HAP-1 (cell line): ENCODE results near the gene TMC2.
"Not testable (repeated sequence)": the region's sequence is repeated elsewhere in the genome, so short reads cannot be mapped to it uniquely, and the experiment has no call there.

Source experiments
- DNase-seq, 2 experiments: peaks; one replicate each; pipeline ENCODE4 v3.0.0-alpha.2; 2016 to 2020; ENCODE audit warnings: low spot score in 2 of 2
- H3K27me3 ChIP-seq: fragments of 250-450 bp; sonication (Bioruptor Pico); 2 replicates; pipeline ENCODE4 v1.5.1; 2020; ENCODE audit warnings: low read depth, mild to moderate bottlenecking, moderate library complexity
- H3K36me3 ChIP-seq: fragments of 250-450 bp; sonication (Bioruptor Pico); replicated peaks from 2 replicates; pipeline ENCODE4 v1.5.1; 2020; ENCODE audit warnings: mild to moderate bottlenecking
- H3K4me1 ChIP-seq: fragments of 250-450 bp; sonication (Bioruptor Pico); 2 replicates; pipeline ENCODE4 v1.5.1; 2020; ENCODE audit warnings: mild to moderate bottlenecking
- H3K4me3 ChIP-seq: fragments of 250-450 bp; sonication (Bioruptor Pico); 2 replicates; pipeline ENCODE4 v1.5.1; 2020; ENCODE audit warnings: mild to moderate bottlenecking, moderate library complexity
- H3K9me3 ChIP-seq: fragments of 250-450 bp; sonication (Bioruptor Pico); 2 replicates; pipeline ENCODE4 v1.5.1; 2020; ENCODE audit warnings: mild to moderate bottlenecking, moderate library complexity
- in situ Hi-C: fragments of 300-500 bp; cut with MboI; formaldehyde crosslinking; loops from 3 replicates; pipeline ENCODE4 v1.14.3; 2020; ENCODE audit warnings: low sequenced_read_pairs, inconsistent platforms, mixed read lengths

TMC2 gene

DNA sequence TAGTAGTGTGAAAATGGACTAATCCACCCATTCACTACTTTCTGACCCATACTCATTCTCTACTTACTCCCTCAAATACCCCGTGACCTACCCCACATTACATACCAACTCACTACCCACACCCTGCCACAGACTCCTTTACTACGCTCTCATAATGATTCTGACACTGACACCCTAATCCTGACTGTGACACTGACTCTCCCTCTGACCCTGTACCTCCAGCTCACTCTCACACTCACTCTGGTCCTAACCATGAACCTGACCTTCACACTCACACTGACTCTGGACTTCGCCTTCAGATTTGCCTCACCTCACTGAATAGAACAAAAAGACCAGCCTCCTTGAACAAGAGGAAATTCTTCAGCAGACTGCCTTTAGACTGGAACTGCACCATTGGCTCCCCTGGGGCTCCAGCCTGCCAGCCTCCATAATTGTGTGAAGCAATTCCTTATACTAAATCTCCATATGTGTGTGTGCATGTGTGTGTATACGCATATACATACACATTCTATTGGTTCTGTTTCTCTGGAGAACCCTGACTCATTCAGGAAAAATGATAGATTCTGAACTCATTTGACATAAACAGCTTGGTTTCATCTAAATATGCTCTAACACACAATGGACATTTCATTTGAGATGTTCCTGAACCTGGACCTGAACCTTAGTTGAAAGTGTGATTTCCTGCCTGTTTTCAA lies 17.1 kb upstream of the TMC2 start:
- DNase-seq: no peak
- Histone ChIP-seq H3K9me3 (no peaks in the 10 kb centered on the region), H3K4me3 (no peak overlapping the region), H3K4me1 (0 out of 2 replicates have a peak, but pooled peaks cover 3% of the 10 kb centered on the region), H3K36me3 (no peaks in the 10 kb centered on the region), H3K27me3 (no peaks in the 10 kb centered on the region)
- in situ Hi-C loops: no loop called here

GRCh38 chr20:2520617-2521016 lies 15.8 kb upstream of the TMC2 start:
- Histone ChIP-seq H3K27me3 (no peaks in the 10 kb centered on the region), H3K4me1 (peaks cover 3% of the 10 kb centered on the region; the same call in 1 of the 2 replicates), H3K4me3 (no peak overlapping the region), H3K36me3 (no peaks in the 10 kb centered on the region), H3K9me3 (no peaks in the 10 kb centered on the region)
- in situ Hi-C loops: loop anchor here (10.0 kb wide), 1 partner anchor 124 kb away; no protein-coding TSS in a partner anchor
- no peak for DNase-seq

DNA sequence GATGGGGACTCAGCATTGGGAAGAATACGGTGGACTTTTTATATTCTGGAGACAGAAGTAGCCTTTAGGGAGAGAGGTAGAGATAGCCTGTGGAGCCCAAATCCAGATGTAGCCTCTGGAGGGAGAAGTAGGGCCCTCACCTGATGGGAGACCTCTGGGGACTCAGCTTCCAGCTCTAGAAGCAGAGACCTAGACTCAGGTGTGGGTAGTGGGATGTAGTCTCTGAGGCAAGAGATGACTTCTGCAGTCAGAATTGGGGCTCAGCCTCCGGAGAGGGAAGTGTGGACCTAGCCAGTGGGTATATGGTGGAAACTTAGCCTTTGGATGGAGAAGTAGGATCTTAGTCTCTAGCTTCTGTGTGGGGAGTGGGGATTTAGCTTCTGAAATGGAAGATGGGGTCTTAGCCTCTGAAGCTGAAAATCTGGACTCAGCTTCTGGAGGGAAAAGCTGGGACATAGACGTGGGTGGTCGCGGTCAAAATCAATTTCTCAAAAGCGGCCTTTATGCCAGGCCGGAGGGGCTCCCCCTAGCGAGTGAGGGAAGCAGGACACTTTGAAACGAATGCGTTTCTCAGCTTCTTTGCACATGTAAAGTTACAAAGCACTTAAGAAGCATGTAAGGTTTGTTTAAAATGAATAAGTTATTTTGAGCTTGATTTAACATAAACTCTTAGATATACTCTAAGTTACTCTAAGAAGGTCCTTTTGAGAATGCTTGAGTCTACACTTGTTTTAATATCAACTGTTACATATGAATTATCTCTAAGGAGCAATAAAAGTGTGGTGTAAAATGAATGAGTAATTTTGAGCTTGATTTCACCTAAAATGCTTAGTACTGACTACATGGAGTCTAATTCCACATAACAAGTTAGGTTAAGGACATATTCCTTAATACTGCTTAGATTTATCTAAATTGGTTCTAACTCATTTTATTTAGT lies 14.7 kb upstream of the TMC2 start:
- Histone ChIP-seq H3K27me3 (no peaks in the 10 kb centered on the region), H3K4me1 (peaks cover 3% of the 10 kb centered on the region; the same call in 1 of the 2 replicates), H3K9me3 (no peaks in the 10 kb centered on the region), H3K4me3 (no peak overlapping the region), H3K36me3 (no peaks in the 10 kb centered on the region)
- DNase-seq: peak; percentile 56 to 79
- in situ Hi-C loops: loop anchor here (10.0 kb wide), 1 partner anchor 123 kb away; no protein-coding TSS in a partner anchor

DNA sequence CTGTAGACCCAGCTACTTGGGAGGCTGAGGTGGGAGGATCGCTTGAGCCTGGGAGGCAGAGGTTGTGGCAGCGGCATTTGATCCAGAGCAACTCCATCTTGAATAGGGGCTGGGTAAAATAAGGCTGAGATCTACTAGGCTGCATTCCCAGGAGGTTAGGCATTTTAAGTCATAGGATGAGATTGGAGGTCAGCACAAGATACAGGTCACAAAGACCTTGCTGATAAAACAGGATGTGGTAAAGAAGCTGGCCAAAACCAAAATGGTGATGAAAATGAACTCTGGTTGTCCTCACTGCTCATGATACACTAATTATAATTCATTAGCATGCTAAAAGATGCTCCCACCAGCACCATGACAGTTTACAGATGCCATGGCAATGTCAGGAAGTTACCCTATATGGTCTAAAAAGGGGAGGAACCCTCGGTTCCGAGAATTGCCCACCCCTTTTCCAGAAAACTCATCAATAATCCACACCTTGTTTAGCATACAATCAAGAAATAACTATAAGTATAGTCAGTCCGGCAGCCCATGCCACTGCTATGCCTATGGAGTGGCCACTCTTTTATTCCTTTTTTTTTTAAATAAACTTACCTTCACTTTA lies 13.4 kb upstream of the TMC2 start:
- not testable (repeated sequence) for DNase-seq, H3K9me3 ChIP-seq, H3K27me3 ChIP-seq, H3K36me3 ChIP-seq, H3K4me1 ChIP-seq, H3K4me3 ChIP-seq
- in situ Hi-C loops: loop anchor here (10.0 kb wide), 1 partner anchor 122 kb away; no protein-coding TSS in a partner anchor

DNA sequence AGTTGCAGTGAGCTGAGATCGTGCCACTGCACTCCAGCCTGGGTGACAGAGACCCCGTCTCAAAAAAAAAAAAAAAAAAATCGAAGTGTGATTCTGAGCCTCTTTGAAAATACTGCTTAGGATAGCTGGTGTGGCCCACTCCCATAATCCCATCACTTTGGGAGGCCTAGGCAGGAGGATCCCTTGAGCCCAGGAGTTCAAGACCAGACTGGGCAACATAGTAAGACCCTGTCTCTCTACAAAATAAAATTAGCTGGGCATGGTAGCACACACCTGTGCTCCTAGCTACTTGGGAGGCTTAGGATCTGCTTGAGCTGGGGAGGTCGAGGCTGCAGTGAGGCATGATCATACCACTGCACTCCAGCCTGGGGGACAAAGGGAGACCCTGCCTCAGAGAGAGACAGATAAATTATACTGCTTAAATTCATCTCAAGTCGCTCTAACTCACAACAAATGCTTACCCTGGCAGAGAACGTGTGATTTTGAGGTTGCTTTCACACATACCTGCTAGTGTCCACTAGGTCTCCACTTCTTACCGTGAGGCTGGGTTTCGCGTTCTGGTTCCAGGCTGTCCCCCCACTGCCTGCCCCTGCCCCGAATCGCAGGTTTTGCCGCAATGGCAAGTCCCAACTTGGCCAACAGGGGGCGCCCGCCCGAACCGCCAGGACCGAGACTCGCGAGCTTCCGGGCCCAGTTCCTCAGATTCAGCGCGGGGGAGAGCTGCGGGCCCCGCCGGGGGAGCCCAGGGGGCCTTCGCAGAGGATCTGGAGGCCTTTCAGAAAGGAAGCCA lies 12.3 kb upstream of the TMC2 start:
- peak; percentile 66 to 94 for DNase-seq
- Histone ChIP-seq H3K4me1 (peaks cover 3% of the 10 kb centered on the region; the same call in 1 of the 2 replicates), H3K36me3 (no peaks in the 10 kb centered on the region), H3K4me3 (peak overlapping the region; percentile 62), H3K9me3 (no peaks in the 10 kb centered on the region), H3K27me3 (no peaks in the 10 kb centered on the region)
- in situ Hi-C loops: loop anchor here (10.0 kb wide), 1 partner anchor 121 kb away; no protein-coding TSS in a partner anchor

DNA sequence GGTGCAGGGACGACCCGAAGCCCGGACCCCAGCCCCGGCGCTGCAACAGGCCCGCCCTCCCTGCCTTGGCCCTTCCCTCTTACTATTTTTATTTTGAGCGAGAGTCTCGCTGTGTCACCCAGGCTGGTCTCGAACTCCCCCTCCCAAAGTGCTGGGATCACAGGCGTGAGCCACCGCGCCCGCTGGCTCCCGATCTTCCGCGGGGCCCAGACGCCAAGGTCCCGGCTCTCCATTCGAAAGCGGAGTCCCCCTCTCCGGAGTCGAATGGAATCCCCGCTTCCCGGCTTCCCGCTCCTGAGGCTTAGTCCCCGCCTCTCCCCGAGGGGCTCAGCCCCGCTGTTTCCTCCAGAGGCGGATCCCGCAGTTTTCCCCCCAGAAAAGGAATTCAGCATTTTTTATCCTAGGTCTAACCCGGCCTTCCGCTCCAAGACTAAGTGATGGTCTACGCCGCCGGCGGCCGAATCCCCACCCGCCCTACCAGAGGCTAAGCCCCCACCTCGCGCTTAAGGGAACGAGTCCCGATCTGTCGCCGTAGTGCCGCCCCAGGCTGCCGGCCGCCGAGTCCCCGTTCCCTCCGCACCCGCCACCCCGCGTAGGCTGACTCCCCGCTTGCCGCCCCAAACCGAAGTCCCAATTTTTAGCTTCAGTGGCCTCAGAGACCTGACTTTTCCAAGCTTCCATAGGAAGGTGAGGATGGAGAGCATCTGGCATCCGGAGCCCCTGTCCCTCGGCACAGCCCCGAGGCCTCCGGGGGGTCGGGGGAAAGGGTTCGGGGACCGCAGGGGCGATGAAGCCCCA lies 11.5 kb upstream of the TMC2 start:
- Histone ChIP-seq H3K4me1 (peaks cover 3% of the 10 kb centered on the region; the same call in 1 of the 2 replicates), H3K4me3 (peak overlapping the region; percentile 62), H3K27me3 (no peaks in the 10 kb centered on the region), H3K9me3 (no peaks in the 10 kb centered on the region), H3K36me3 (no peaks in the 10 kb centered on the region)
- in situ Hi-C loops: loop anchor here (10.0 kb wide), 1 partner anchor 120 kb away; no protein-coding TSS in a partner anchor
- DNase-seq: peak; percentile 47 to 78

- not testable (repeated sequence) for DNase-seq, H3K4me3 ChIP-seq, H3K4me1 ChIP-seq, H3K36me3 ChIP-seq, H3K27me3 ChIP-seq, H3K9me3 ChIP-seq
- in situ Hi-C loops: loop anchor here (10.0 kb wide), 1 partner anchor 119 kb away; no protein-coding TSS in a partner anchor
Measured at GRCh38 chr20:2526218-2526583, 10.2 kb upstream of the TMC2 start.

- H3K9me3 ChIP-seq: no peaks in the 10 kb centered on the region
- DNase-seq: no peak
- H3K36me3 ChIP-seq: no peaks in the 10 kb centered on the region
- no peaks in the 10 kb centered on the region for H3K27me3 ChIP-seq
- H3K4me3 ChIP-seq: no peak overlapping the region
- in situ Hi-C loops: loop anchor here (10.0 kb wide), 1 partner anchor 117 kb away; no protein-coding TSS in a partner anchor
- H3K4me1 ChIP-seq: no peaks in the 10 kb centered on the region; the same call in 1 of the 2 replicates
Measured at GRCh38 chr20:2527762-2528161, 8.6 kb upstream of the TMC2 start.

DNA sequence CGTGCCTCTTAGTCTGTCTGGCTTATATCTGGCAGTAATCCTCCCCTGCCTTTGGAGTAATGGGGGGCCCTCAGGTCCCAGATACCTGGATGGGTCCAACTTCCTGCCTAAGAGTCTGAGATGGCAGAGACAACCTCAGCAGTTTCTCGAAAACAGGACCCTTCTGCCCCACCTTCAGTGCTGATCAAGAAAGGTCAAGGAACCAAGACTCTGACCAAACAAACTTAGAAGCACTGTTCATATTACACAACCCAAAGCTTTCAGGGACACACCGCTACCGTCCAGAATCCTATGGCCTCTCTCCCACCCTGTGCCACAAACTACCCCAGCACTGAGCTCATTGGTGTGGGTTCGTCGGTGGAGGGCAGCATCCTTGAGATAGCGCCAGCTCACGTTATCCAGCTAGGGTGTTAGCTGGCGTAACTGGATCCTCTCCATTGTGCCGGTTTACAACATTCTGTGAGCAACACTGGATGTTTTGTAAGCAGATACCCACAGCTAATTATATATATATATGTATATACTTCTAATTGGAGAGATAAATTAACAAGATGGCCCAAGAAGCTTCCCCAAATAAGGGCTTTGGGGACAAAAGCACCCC lies 7.6 kb upstream of the TMC2 start:
- no peaks in the 10 kb centered on the region; the same call in 1 of the 2 replicates for H3K4me1 ChIP-seq
- no peaks in the 10 kb centered on the region for H3K9me3 ChIP-seq
- no peaks in the 10 kb centered on the region for H3K36me3 ChIP-seq
- in situ Hi-C loops: loop anchor here (10.0 kb wide), 1 partner anchor 116 kb away; no protein-coding TSS in a partner anchor
- H3K4me3 ChIP-seq: no peak overlapping the region
- no peak for DNase-seq
- H3K27me3 ChIP-seq: no peaks in the 10 kb centered on the region

DNA sequence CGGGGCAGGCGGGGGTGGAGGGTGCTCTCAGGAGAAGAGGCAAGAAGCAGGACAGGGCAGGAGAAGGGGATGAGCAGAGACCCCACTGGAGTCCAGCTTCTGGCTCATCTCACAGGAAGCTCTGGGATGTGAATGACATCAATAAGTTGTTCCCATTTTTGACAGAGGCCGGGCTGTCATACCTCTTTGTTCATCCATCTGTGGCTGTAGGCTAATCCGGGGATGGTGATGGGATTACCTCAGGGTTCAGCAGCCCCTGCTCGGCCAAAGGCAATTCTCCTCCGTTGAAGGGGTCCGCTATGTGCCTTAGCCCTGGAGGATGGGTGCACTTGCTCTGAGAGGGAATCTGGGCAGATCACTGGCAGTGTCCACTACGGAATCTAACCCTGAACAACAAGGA lies 3.3 kb upstream of the TMC2 start:
- H3K9me3 ChIP-seq: no peaks in the 10 kb centered on the region
- H3K4me1 ChIP-seq: no peaks in the 10 kb centered on the region
- DNase-seq: no peak
- in situ Hi-C loops: no loop called here
- no peaks in the 10 kb centered on the region for H3K36me3 ChIP-seq
- H3K4me3 ChIP-seq: no peak overlapping the region
- no peaks in the 10 kb centered on the region for H3K27me3 ChIP-seq

DNA sequence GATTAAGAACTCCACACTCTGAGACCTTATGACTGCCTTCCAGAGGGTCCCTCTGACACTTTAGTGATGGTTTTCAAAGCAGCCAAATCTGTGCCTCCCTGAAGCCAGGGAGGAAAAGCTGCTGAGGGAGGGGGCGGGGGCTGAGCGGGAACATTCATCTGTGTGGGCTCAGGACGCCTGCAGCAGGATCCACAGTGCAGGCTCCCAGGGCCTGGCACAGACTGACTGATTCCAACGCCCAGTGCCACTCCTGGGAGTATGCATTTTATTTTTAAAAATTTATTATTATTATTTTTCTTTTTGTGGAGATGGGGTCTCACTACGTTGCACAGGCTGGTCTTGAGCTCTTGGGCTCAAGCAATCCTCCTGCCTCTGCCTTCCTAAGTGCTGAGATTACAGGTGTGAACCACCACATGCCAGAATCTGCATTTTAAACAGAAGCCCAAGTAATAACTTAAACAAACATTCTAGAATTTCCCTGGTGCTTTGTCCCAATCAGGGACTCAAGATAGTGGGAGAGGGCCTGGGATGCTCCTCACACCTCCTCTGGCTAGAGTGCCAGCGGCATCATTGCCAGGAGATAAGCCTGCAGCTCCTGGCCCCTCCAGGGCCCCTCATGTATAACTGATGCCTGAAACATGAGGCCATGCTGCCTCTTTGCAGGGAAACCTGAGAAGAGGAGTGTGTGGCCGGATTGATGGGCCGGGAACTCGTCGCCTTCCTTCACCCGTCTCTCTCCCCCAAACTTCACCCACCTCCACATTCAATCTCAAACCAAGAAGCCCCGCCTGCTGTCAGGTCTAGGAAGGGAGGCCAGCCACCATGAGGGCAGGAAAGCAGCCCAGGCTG lies 438 bp upstream of the TMC2 start:
- DNase-seq: no peak
- H3K4me3 ChIP-seq: no peak overlapping the region
- no peaks in the 10 kb centered on the region for H3K4me1 ChIP-seq
- 0 out of 2 replicates have a peak, but pooled peaks cover 2% of the 10 kb centered on the region for H3K27me3 ChIP-seq
- no peaks in the 10 kb centered on the region for H3K36me3 ChIP-seq
- H3K9me3 ChIP-seq: no peaks in the 10 kb centered on the region
- in situ Hi-C loops: no loop called here
